ENCODE measurements around the gene MAGEL2. TPM values are rescaled to one million over a fixed set of nuclear protein-coding genes. Genes with fewer than 3 reads are reported as not detected.

Gene MAGEL2
- total and polyA plus RNA-seq, 10 donors = 0.02 to 1.9 (median 0.24) TPM; not detected in 1

- no peaks in the 10 kb centered on the region for H3K4me1 ChIP-seq
- H3K27ac ChIP-seq = no peak overlapping the region
- DNase-seq = no peak
- 40 to 51% (median 43%) methylated on average over 13 of the region's 13 CpGs for WGBS, 5 donors
- no peak for TF ChIP-seq POLR2A (IDR thresholded peaks at IDR 0.05)
- TF ChIP-seq POLR2AphosphoS5 (IDR thresholded peaks at IDR 0.05) = no peak
- TF ChIP-seq CTCF (IDR thresholded peaks at IDR 0.05 in 8 of 11, conservative IDR thresholded peaks at IDR 0.05 in 3 of 11) = no peak
- no peak overlapping the region for H3K4me3 ChIP-seq
- peaks cover 0 to 3% (median 0%) of the 10 kb centered on the region in 8 donors for H3K9me3 ChIP-seq
- no peaks in the 10 kb centered on the region for H3K36me3 ChIP-seq
- peaks cover 0 to 23% (median 0%) of the 10 kb centered on the region in 7 donors for H3K27me3 ChIP-seq (replicated peaks in 1 of 7)
- intact Hi-C loops (cut with DNase I; ENCODE audit: low total_unique reads) = no loop called here
Measured at GRCh38 chr15:23628612-23629233, 18.9 kb downstream of the MAGEL2 start.

- TF ChIP-seq POLR2A (IDR thresholded peaks at IDR 0.05) = no peak
- TF ChIP-seq CTCF (IDR thresholded peaks at IDR 0.05 in 8 of 11, conservative IDR thresholded peaks at IDR 0.05 in 3 of 11) = no peak
- peak in 1 of 3 donors; percentile 27 for TF ChIP-seq POLR2AphosphoS5 (IDR thresholded peaks at IDR 0.05)
- 52 to 63% (median 56%) methylated on average over 10 of the region's 10 CpGs for WGBS, 5 donors
- H3K27me3 ChIP-seq (replicated peaks in 1 of 7) = no peaks in the 10 kb centered on the region
- no peak overlapping the region for H3K4me3 ChIP-seq
- peaks cover 0 to 36% (median 5%) of the 10 kb centered on the region in 8 donors for H3K9me3 ChIP-seq
- no peaks in the 10 kb centered on the region for H3K4me1 ChIP-seq
- H3K36me3 ChIP-seq = no peaks in the 10 kb centered on the region
- H3K27ac ChIP-seq = no peak overlapping the region
- intact Hi-C loops (cut with DNase I; ENCODE audit: low total_unique reads) = no loop called here
- DNase-seq = no peak
Measured at GRCh38 chr15:23616536-23616935, 31.1 kb downstream of the MAGEL2 start.

- Histone ChIP-seq H3K27ac (no peak overlapping the region), H3K4me3 (no peak overlapping the region), H3K36me3 (no peaks in the 10 kb centered on the region), H3K4me1 (no peaks in the 10 kb centered on the region), H3K27me3 (replicated peaks in 1 of 7) (no peaks in the 10 kb centered on the region), H3K9me3 (peaks cover 0 to 8% (median 0%) of the 10 kb centered on the region in 8 donors)
- TF ChIP-seq POLR2AphosphoS5 (IDR thresholded peaks at IDR 0.05) (no peak), POLR2A (IDR thresholded peaks at IDR 0.05) (no peak), CTCF (IDR thresholded peaks at IDR 0.05 in 8 of 11, conservative IDR thresholded peaks at IDR 0.05 in 3 of 11) (no peak)
- WGBS, 5 donors = 82 to 94% (median 93%) methylated on average over 2 of the region's 2 CpGs
- no peak for DNase-seq
- intact Hi-C loops (cut with DNase I; ENCODE audit: low total_unique reads) = no loop called here
Measured at GRCh38 chr15:23606226-23606625, 41.4 kb downstream of the MAGEL2 start.

- 85 to 97% (median 92%) methylated on average over 6 of the region's 6 CpGs for WGBS, 5 donors
- intact Hi-C loops (cut with DNase I; ENCODE audit: low total_unique reads) = no loop called here
- Histone ChIP-seq H3K9me3 (peaks cover 0 to 8% (median 0%) of the 10 kb centered on the region in 8 donors), H3K27me3 (replicated peaks in 1 of 7) (no peaks in the 10 kb centered on the region), H3K4me3 (no peak overlapping the region), H3K27ac (no peak overlapping the region), H3K4me1 (no peaks in the 10 kb centered on the region), H3K36me3 (no peaks in the 10 kb centered on the region)
- DNase-seq = no peak
- no peak for TF ChIP-seq POLR2AphosphoS5 (IDR thresholded peaks at IDR 0.05)
- no peak for TF ChIP-seq CTCF (IDR thresholded peaks at IDR 0.05 in 8 of 11, conservative IDR thresholded peaks at IDR 0.05 in 3 of 11)
- no peak for TF ChIP-seq POLR2A (IDR thresholded peaks at IDR 0.05)
Measured at GRCh38 chr15:23602124-23602523, 45.5 kb downstream of the MAGEL2 start.

Measured in spleen (tissue), 11 donors.